Hippocampal formation (tissue), 2 donors: ENCODE measurements around the gene RPP30.

Experiments
- DNase-seq, 2 donors: peaks; one replicate each; lab custom pipeline; 2025; lab: John Stamatoyannopoulos, UW

Gene RPP30

DNA sequence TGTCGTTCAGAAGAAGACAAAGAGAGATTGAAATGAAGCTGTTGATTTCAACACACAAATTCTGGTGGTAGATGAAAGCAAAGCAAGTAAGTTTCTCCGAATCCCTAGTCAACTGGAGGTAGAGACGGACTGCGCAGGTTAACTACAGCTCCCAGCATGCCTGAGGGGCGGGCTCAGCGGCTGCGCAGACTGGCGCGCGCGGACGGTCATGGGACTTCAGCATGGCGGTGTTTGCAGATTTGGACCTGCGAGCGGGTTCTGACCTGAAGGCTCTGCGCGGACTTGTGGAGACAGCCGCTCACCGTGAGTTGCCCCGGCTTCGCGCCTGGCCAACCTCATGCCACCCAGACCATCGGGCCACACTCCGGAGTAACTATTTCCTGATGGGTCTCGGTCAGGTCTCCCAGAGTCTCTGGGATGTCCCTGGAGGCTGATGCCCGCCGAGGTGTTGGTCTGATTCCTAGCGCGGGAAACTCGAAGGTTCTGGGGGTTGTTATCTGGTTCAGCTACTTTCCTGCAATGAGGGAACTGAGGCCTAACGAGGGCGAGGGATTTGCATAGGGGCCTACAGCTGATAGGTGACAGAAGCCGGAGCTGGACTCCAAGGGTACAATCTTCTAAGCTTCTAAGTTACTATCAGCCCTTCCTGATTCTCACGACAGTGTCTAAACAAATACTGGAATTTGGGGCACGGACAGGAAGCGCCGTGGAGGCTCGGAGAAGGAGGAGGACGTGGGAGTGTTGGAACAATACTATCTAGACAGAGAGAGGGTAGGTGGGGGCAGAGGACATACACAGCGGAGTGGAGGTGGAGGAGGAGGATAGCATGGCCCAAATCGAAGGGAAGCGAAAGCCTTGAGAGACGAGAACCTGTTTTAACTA, at the start of gene RPP30:
TSS of gene RPP30 (plus strand) at position 209 of the 882 bp plus-strand sequence. CDS start at position 222, 13 bp downstream.
- DNase-seq: peak; percentile 81 to 83

DNA sequence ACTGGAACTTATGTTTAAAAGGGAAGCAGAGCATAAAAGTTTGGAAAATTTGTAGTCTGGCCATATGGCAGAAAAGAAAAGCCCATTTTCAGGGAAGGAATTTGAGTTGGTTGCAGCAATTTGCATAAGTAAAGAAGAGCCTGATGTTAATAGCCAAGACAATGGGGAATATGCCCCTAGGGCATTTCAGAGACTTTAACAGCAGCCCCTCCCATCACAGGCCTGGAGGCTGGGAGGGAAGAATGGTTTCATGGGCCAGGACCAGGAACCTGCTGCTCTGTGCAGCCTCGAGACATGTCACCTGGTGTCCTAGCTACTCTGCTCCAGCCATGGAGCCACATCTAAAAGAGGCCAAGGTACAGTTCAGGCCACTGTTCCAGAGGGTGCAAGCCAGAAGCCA, 49.3 kb upstream of the RPP30 start:
- no peak for DNase-seq

DNA sequence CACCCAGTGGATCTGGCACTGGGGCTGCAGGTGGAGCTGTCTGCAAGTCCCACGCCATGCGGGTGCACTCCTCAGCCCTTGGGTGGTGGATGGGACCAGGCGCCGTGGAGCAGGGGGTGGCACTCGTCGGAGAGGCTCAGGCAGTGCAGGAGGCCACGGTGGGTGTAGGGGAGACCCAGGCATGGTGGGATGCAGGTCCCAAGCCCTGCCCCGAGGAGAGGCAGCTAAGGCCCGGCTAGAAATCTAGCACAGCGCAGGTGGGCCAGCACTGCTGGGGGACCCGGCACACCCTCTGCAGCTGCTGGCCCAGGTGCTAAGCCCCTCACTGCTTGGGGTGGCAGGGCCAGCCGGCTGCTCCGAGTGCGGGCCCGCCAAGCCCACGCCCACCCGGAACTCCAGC, 39.7 kb upstream of the RPP30 start:
- DNase-seq: no peak

DNA sequence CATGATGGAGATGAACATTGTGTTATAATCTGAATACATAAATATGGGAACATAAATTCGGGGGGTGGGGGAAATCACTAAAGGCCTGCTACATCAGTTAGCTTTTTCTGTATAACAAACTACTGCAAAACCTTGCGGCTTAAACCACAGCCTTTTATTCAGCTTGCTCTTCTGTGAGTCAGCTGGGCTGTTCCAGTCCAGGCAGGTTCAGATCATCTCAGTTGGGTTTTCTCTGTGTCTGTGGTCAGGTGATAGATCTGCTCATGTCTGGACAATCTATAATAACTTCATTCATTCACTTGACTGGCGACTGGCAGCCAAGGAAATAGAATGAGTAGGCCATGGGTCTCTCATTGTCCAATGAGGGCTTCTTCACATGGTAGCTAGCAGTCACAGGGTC, 37.4 kb upstream of the RPP30 start:
- no peak for DNase-seq

DNA sequence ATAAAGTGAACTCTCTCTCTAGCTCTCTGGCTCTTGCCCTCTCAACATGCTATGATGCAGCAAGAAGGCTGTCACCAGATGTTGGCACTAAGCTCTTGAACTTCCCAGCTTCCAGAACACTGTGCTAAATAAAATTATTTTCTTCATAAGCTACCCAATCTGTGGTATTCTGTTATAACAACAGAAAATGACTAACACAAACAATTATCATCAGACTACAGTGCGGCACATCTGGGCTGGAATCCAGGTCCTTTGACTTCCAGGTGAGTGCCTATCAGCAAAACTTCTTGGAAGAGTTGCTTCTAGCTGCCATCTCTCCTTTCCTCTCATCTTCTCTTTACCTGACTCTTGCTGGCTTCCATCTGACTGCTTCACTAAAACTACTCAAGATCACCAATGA, 34.3 kb upstream of the RPP30 start:
- no peak for DNase-seq

DNA sequence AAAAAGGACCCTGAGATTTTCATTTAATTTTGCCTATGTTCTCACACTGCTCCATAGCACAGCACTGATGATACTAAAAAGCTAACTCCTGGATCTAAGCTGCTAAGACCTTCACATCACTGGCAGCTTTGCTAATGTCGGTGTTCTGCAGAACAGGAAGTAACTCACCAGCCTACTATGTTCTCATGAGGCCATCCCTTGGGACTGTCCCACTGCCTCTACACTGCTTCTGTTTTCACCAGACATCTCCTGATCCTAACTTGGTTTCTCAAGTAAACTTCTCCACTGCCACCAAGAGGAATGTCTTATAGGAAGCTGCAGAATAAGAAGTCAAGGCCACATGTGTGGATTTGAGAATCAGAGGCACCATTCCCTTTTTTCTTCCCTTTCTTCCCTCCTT, 29.0 kb upstream of the RPP30 start:
- no peak for DNase-seq

DNA sequence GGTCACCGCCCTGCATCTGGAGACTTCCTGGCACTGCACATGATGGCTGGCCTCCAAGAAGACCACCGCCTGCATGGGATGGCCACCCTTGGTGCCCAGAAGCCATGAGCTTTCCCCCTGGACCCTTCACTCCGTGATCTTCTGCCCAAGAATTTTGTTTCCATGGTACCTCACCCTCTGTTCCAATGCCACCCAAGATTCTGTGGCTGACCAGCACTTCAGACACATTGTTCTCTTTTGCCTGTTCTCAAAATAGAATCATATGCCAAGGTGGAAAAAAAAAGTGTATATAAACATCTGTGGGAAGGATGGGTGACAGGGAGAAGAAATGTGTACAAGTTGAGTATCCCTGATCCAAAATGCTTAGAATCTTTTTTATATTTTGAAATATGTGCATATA, 26.0 kb upstream of the RPP30 start:
- no peak for DNase-seq

DNA sequence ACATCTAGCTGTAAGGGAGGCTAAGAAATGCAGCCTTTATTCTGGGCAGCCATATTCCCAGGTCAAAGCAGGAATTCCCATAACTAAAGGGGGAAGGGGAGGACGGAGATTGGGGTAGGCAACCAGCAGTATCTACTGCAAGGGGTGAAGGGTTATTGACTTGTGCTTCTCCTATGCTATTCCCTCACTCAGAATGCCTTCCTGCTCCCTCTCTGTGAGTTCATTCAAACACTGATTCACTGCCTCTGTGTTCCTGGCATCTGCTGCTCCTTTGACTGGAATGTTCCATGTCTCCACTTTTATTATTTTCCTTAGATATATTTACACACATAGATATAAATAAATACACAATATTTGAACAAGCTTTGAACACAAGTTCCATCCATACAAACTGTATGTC, 25.0 kb upstream of the RPP30 start:
- DNase-seq: no peak

DNA sequence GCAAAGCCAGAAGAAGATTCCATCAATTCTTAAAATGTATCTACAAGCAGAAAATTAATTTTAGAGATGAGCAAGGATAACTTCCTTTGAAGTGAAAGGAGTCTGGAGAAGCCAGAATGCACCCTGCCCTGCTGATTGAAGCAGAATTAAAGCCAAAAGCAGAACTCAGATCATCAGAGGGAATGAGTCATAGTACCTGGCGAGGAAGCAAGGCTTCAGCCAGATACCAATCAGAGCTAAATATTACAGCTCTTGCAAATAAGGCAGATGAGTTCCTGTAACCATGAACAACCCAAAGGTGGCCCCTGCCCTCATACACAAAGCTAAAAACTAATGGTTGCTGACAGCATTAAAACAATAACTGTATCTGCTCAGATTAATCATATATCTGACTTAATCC, 24.3 kb upstream of the RPP30 start:
- no peak for DNase-seq

DNA sequence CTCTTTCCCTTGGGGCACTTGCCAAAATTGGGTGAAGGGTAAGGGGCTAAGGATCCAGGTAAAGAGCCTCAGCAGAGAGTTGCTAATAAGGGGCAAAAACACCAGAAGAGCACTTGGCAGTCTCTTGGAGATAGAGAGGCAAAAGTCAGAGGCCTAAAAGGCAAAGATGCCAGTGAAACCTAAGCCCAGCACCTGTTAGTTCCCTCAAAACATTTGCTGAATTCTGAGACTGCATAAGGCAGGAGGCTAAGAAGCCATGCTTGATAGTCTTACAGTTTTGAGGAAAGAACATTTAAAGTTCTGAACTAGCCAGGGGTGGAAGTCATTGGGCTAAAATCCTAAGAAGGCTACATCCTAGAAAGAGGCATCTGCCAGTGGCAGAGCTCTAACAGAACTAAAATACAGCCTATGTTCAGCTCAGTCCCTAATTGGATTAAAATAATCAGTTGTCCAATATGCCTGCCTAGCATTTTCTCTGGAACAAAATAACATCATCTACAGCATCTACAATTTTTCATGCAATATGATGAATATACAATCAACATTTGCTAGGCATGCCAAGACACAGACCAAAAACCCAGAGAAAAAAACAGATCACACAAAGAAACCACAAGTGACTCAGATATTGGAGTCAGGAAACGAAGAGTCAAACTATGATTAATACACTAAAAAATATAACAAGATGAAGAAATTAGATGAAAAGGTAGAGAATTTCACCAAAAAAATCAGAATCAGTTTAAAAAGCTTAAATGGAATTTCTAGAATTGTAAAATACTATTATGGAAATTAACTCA, 21.6 kb upstream of the RPP30 start:
- DNase-seq: no peak

DNA sequence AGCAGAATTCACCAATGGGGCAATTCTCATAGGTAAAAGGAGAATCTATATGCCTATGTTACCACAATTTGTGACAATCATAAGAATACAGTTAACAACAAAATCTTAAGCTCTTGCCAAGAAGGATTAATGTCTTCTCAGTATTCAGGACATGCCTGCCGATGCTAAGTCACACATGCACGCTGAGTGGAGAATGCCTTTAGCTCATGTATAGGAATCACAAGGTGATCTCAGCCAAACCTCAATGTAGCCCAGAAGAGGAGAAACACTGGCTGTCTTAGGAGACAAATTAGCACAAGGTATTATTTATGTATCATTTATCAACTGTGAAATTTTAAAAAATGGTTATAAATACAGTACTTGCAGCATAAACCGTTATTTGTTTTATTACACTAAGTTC, 16.6 kb upstream of the RPP30 start:
- DNase-seq: no peak

DNA sequence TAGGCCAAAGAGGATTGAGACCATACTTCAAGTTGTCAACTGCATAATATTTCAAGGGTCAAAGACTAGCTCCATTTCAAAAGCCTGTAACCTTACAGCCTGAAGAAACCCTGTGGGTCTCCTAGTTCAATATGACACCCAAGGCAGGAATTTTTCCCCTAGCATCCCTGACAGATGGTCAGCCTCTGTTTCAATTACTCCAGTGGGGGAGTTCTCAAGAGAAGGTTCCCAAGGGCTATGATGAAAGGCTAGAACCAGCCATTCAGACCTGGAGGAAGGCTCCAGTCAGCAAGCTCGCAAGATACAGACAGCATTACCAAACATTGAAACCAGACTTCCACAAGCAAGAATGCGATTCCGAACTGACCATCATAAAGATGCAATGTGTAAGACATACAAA, 15.5 kb upstream of the RPP30 start:
- DNase-seq: no peak

DNA sequence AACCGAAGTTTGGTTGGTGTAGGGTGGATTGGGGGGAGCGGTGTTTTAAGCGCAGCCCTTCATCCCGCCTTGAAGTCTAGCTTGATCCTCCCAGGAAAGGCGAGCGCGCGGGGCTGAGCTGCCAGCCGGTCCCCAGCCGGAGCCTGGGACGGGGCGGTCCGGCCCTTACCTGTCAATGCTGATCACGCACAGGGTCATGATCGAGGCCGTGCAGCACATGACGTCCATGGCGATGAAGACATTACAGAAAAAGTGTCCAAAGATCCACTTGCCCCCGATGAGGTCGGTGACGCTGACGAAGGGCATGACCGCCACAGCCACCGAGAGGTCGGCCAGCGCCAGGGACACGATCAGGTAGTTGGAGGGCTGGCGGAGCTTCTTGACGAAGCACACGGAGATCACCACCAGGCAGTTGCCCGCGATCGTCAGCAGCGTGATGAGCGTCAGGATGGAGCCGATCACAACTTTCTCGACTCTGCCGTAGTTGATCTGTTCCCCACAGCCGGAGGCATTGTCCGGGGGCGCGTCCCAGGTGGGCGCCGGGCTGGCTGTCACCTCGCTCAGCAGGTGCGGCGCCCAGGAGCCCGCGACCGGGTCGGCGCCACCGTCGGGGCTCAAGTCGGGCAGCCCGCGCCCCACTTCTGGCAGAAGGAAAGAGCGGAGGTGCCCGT, 14.7 kb upstream of the RPP30 start:
- DNase-seq: no peak

DNA sequence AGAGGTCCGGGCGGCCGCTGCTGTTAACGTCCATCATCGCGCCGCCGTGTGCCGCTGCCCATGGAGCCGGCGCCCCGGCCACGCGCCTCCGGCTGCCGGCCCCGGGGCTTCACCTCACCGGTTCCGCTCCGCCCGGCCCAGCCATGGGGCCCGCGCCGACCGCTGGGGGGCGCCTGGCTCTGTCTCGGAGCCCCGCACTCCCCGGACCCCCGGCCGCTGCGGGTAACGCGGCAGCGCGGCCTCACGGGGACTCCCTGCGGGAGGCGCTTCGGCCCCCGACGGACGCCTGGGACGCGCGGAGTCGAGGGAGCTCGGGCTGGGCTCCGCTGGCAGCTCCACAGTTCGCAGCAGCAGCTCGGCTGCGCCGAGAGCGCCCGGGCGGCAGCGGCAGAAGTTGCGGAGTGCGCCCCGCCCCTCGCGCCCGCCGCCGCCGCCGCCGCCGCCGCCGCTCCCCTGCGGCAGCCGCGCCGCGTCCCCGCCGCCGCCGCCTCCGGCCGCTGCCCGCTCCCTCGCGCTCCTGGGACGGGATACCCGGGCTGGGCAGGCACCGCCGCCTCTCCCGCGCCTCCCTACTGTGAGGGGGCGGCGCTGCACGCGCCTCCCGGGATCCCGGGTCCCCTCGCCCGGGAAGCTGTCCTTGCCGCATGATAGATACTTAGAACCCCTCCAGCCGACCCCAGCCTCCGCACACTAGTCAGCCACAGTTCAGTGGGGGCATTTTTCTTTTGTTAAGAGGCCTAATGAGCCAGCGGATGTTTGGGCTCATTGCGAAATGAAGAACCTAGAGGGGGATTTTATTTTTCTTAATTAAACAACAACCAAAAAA, 13.9 kb upstream of the RPP30 start, which contains the start of gene HTR7:
TSS of gene HTR7 (minus strand) at position 405 of the 826 bp plus-strand sequence. CDS start at position 37, 368 bp downstream.
- DNase-seq: peak in 1 of 2 donors; percentile 51

DNA sequence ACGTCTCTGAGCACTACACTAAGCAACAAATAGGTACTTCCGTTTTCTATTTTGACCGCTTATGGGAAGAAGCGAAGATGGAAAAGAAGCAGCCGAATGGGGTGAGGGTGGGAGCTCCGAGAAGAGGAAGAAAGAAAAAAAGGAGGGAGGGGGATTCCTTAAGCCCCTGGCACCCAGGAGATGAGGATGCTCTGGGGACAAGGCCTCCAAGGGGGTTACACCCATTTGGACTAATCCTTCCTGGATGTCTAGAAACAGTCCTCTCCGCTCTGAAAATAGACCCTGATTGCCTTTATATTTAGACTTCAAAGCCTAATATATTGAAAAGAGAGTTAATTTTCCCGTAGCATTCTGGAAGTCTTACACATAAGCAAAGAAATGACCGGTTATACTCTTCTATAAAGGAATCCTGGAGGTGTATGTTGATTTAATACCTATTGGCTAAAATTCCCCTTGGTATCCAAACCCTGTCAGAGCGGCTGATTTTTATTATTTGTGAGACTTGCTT, 13.3 kb upstream of the RPP30 start:
- DNase-seq: no peak

DNA sequence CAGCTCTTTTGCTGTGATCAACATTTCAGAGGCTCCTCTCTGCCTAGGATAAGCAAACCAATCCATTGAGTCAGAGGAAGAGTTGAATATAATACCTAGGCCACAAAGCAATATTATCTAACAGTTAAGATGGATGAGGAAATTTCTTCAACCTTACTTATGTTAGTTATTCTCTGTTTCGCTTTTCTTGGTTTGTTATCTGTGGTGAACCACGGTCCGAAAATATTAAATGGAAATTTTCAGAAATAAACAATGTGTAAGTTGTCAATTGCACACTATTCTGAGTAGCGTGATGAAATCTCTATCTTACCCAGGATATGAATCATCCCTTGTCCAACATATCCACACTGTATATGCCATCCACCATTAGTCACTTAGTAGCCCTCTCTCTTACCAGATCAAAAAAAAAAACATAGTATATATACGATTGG, 12.4 kb upstream of the RPP30 start:
- no peak for DNase-seq

DNA sequence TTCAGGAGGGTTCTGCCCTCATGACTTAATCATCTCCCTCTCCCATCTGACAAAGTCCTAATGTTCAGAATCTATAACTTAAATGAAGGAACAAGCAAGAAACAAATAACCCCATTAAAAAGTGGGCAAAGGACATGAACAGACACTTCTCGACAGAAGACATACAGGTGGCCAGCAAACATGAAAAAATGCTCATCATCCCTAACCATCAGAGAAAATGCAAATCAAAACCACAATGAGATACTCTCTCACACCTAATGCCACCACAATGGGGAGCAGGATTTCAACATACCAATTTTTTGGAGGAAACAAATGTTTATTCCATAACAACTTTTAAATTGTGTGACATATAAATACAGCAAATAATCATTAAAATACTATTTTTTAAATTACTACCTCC, 11.0 kb upstream of the RPP30 start:
- no peak for DNase-seq

DNA sequence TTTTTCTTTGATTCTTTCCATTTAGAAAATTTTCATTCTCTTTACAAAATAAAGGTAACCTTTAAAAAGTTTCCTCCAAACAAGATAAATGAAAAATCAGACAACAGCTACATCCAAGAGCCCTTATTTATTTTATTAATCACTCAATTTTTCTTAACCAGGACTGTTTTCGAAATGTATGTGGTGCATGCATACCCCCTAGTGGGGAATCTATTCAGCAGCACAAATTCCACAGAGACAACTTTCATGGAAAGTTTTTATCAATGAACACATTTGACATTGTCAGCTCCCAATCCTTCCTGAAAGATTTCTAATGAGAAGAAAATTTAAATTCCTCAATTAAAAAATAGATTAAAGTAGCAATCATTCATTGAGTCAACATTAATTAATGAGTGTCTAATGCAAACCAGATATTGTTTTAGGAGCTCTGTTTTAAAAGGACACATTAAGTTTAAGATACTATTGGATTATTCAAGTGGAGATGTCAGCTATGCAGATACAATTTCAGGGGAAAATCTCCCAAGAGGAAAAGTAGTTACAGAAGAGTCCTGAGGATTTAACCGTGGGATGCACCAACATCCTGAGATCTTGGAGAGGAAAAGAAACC, 8.8 kb upstream of the RPP30 start:
- no peak for DNase-seq

DNA sequence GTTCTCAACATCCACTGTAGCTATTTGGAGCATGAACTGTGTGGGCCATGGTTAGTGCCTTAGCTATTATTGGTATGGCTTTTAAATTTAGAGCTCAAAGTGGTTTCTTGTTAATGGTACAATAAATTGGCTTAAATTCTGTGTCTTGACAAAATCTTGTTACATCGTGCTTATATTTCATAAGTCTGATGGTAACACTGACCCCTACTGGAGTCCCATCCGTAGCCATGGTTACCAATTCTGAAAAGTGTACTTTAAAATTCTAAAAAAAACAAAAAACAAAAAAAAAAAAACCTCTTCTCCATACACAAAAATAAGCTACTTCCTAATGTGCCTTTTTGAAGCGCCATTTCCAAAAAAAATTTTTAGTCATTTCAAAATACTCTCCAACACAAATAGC, 6.4 kb upstream of the RPP30 start:
- DNase-seq: no peak

DNA sequence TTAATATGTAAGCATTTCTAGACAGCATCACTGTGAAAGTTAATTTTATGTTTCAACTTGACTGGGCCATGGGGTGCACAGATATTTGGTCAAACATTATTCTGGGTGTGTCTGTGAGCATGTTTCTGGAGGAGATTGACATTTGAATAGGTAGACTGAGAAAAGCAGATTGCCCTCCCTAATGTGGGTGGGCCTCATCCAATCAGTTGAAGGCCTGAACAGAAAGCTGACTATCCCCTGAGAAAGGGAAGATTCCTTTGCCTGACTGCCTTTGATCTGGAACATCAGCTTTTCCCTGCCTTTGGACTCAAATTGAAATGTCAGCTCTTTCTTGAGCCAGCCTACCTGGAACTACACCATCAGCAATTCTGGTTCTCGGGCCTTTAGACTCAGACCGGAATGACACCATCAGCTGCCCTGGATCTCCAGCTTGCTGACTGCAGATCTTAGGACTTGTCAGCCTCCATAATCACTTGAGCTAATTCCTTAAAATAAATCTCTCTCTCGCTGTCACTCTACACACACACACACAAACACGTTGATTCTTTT, 5.7 kb upstream of the RPP30 start:
- DNase-seq: no peak
